HG02763 (cell line): Measurements from ENCODE around the gene CNRIP1.
"Not testable (repeated sequence)": the region's sequence is repeated elsewhere in the genome, so short reads cannot be mapped to it uniquely, and the experiment has no call there.

Experiments
- ATAC-seq: cut with Tn5 transposase; IDR thresholded peaks from one replicate; pipeline ENCODE4 v1.9.1; 2021; ENCODE audit warnings: mild to moderate bottlenecking, moderate library complexity; ENCODE audit not compliant: unreplicated experiment

Gene CNRIP1

GRCh38 chr2:68341062-68341329 lies 21.2 kb upstream of the CNRIP1 start:
- ATAC-seq: no peak

- ATAC-seq: no peak
These were observed 20.7 kb upstream of the CNRIP1 start for GRCh38 chr2:68340226-68341061.

GRCh38 chr2:68336192-68336591 lies 16.4 kb upstream of the CNRIP1 start:
- no peak for ATAC-seq

- no peak for ATAC-seq
These were observed 14.2 kb upstream of the CNRIP1 start for GRCh38 chr2:68333931-68334330.

DNA sequence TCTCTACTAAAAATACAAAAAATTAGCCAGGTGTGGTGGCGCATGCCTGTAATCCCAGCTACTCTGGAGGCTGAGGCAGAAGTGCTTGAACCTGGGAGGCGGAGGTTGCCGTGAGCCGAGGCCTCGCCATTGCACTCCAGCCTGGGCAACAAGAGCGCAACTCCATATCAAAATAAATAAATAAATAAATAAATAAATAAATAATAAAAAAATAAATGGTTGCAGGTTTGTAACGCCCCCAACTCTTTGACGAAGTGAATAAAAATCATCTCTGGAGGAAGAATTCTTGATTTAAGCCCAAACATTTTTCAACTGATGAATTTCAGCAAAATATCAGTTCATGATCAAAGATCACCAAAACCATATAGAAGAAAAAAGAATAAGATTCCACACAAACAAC lies 13.3 kb upstream of the CNRIP1 start:
- ATAC-seq: no peak

- no peak for ATAC-seq
These were observed 10.9 kb upstream of the CNRIP1 start for GRCh38 chr2:68330691-68331090.

- no peak for ATAC-seq
These were observed 9.2 kb upstream of the CNRIP1 start for GRCh38 chr2:68328901-68329300.

DNA sequence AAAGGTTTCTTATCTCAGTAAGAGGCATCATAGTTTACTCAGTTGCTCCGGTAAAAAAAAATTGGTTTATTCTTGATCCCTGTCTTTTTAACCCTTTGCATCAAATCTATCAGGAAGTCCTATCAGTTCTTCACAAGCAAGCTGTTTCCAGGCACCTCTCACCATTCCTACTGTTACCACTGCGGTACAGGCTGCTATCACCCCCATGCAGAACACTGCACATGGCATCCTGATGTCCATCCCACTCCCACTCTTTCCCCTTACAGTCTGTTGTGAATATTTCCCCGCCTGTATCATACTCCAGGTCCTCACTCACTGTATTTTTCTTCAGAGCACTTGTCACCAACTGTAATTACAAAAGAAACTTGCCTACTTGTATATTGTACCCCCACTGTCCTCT lies 5.3 kb upstream of the CNRIP1 start:
- ATAC-seq: no peak

- ATAC-seq: no peak
These were observed 431 bp upstream of the CNRIP1 start for GRCh38 chr2:68320118-68320641.

GRCh38 chr2:68318914-68319397 lies 793 bp downstream of the CNRIP1 start:
- no peak for ATAC-seq

DNA sequence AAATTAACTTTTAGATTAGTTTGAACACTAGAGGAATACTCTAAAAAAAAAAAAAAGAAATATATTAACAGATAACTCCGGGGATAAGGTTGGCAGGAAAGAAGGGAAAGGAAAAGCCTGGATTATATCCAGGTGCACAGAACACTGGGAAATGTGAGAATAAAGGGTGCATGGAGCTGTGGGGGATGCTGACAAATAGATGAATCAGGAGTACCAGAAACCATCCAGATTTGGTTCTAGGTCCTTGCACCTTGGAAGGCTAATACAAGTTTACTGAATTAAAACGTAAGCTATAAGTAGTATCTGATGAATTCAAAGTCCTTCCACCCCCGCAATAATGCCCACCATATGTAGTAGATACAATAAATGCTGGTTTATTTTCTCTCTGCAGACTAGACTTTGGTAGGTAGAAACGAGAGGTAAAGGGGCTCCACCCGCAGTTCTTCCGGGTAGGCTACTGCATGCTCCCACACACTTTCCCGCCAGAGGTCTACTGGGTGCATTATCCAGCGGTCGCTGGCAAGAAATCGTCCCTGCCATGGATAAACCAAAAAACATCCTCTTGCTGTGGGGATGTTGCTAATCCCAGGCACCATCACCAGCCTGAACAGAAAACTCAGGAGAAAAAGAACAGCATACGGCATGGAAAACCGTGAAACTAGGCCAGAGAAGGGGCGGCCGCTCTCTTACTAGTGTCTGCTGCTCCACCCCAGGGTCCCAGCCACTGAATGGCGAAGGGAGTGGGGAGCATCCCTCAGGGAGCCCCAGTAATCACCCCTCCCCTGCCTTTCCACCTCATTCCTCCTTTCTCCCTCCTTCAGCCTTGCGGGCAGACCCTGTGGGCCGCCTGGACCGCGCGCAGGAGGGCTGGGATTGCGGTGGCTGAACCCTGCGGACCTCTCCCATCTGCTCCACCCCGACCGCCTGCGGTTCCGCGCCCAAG lies 1.5 kb downstream of the CNRIP1 start:
- ATAC-seq: no peak

DNA sequence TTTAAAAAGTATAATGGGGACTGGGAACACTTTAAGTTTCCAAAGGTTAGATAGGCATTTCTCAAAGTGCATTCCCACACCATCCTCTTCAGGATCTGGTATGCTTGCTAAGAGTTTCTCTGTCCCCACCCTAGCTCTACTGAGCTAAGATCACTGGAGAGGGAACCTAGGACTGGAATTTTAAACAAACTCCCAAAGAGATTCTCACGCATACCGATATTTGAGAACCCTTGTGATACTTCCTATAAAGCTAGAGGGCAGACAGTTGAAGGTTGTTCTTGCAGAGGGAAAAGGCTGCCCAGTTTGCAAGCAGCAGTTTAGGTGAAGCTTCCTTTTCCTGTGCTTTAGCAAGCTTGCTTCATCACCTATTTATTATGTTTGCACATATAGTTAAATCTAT lies 3.6 kb downstream of the CNRIP1 start:
- no peak for ATAC-seq

DNA sequence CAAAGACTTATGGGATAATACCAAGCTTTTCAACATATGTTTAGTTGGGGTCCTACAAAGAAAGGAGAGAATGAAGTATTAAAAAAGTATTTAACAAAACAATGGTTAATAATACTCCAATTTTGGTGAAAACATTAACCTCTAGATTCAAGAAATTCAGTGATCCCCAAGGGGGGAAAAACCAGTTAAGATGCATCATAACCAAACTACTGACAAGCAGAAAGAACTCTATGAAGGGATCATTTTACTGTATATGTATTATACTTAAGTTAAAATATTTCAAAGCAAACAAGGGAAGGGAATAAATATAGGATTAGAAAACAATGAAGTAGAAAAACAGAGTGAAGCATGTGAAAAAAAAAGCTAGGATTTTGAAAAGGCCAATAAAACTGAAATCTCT lies 8.7 kb downstream of the CNRIP1 start:
- ATAC-seq: no peak

- no peak for ATAC-seq
These were observed 10.3 kb downstream of the CNRIP1 start for GRCh38 chr2:68309426-68309825.

- not testable (repeated sequence) for ATAC-seq
These were observed 15.9 kb downstream of the CNRIP1 start for GRCh38 chr2:68303902-68304272.

- ATAC-seq: no peak
These were observed 16.5 kb downstream of the CNRIP1 start for GRCh38 chr2:68303033-68303901.

DNA sequence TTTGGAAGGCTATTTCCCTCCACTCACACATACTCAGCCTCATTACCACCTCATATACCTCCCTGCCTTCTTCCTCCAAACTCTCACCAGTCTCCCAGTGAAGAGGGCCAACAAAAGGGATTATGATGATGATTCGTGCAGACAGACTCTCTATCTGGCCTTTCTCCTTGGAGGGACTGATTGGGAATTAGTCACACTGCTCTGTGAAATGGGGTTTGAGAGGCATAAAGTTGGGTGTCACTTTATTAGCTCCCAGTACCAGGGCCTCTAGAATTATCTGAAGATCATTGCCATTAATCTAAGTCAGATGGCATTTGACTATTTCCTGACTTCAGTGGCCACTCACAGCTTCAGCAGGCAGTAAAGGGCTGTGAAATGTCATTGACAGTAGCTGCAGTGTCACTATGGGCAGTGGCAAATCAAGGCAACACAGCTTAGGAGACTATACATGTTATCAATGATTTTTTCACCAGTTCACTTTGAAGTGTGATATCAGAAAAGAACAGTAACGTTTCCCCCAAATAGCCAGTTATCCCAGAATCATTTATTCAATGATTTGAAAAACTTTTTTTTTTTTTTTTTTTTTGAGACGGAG lies 17.4 kb downstream of the CNRIP1 start:
- no peak for ATAC-seq

DNA sequence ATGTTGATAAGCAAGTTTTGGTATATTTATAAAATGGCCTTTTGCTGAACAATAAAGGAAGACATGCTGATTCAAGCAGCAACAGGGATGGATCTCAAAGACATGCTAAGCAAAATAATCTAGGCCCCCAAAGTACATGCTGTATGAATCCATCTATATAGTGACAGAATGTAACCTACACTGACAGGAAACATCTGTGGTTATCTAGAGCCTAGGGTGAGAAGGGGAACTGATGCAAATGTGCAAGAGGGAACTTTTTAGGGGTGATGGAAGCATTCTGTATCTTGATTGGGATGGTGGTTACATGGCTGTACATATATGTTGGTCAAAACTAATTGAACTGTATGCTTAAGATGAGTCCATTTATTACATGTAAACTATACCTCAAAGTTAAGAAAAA lies 24.2 kb downstream of the CNRIP1 start:
- peak; percentile 67 for ATAC-seq

DNA sequence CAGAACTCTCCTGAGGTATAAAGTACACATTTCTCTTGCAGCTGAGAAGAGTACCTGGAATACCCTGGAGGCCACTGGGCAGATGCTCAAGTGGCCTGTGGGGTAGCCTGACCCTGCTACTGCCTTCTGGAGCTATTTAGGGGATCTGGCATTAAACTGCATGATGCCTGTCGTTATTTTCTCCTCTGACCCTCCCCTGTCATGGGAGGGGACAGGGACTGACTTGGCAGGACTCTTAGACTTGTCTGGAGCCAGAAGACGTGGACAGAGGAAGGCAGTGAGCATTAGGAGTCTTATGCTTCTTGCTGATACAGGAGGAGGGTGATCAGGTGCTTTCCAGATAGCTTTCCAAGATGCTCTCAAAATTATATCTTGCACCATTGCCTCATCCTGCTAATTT lies 24.8 kb downstream of the CNRIP1 start:
- no peak for ATAC-seq

DNA sequence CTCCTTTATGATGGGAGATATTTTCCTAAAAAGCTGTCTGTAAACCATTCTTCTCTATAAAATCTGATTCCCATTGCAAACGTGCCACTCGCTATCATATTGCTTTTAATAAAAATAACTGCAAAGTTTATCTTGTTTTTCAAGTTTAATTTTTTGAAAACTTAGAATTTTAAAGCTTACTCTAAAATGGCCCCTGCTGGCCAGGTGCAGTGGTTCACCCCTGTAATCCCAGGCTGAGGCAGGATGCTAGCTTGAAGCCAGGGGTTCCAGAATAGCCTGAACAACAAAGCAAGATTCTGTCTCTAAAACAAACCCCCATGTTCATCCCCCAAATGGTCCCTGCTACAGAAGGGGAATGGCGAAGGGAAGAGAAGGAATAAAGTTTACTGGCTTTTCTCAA lies 25.6 kb downstream of the CNRIP1 start:
- ATAC-seq: no peak
